ENCODE data around the gene ZNF280A.

DNA sequence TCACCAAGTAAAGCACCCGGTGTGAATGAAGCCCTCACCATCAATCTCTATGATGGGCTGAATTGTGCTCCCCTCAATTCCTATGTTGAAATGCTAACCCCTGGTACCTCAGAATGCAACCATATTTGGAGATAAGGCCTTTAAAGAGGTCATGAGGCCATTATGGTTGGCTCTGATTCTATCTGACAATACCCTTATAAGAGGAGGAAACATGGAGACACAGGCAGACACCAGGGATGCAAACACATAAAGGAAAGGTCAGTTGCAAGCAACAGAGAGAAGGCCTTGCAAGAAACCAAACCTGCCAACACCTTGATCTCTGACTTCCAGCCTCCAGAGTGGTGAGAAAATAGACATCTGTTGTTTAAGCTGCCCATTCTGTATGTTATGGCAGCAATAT, 13.3 kb upstream of the ZNF280A start:
- TF ChIP-seq, protein P1, sequence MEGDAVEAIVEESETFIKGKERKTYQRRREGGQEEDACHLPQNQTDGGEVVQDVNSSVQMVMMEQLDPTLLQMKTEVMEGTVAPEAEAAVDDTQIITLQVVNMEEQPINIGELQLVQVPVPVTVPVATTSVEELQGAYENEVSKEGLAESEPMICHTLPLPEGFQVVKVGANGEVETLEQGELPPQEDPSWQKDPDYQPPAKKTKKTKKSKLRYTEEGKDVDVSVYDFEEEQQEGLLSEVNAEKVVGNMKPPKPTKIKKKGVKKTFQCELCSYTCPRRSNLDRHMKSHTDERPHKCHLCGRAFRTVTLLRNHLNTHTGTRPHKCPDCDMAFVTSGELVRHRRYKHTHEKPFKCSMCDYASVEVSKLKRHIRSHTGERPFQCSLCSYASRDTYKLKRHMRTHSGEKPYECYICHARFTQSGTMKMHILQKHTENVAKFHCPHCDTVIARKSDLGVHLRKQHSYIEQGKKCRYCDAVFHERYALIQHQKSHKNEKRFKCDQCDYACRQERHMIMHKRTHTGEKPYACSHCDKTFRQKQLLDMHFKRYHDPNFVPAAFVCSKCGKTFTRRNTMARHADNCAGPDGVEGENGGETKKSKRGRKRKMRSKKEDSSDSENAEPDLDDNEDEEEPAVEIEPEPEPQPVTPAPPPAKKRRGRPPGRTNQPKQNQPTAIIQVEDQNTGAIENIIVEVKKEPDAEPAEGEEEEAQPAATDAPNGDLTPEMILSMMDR (IDR thresholded peaks at IDR 0.05; ENCODE audit: control extremely low read depth in 1 of 3, insufficient read depth in 1 of 3, low read depth in 1 of 3, low read length in 3 of 3) = no peak
- no peak for TF ChIP-seq RNF2 (IDR thresholded peaks at IDR 0.05; ENCODE audit: borderline replicate concordance, low read depth, low read length, missing control alignments, poor library complexity, severe bottlenecking)
- no peak for TF ChIP-seq KDM1A (IDR thresholded peaks at IDR 0.05; ENCODE audit: borderline replicate concordance, low read length)
- TF ChIP-seq CHD2 (IDR thresholded peaks at IDR 0.05; ENCODE audit: low read length) = no peak
- TF ChIP-seq POLR2AphosphoS5 (IDR thresholded peaks at IDR 0.05; ENCODE audit: low read depth, low read length) = no peak

All from H1 (cell line).